Activated CD8-positive, alpha-beta memory T cell treated with anti-CD3 and anti-CD28 coated beads, Interleukin-2, amount 50 U/mL, for 4 hours (primary cell): ENCODE data around the gene GNAT1.
"Not testable (repeated sequence)": the region's sequence is repeated elsewhere in the genome, so short reads cannot be mapped to it uniquely, and the experiment has no call there.

Experiments
- DNase-seq: peaks from one replicate; pipeline ENCODE4 v3.0.0-alpha.2; 2020

Gene GNAT1

DNA sequence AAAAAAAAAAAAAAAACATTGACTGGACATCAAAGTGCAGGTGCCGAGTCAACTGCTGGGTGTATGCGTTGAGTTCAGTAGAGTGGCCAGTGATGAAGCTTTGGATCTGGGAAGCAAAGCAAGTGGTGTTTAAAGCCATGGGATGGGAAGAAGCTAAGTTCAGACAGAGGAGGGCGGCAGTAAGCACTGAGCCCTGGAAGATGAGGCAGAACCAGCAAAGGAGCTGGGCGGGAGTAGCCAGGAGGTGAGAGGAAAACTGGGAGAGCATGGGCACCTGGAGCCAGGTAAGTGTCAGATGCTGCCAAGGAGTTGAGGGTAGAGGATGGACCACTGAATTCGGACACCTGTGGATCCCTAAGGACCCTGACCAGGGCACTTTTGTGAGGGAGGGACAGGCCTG is 33.2 kb downstream of the GNAT1 start:
- DNase-seq, result no peak

DNA sequence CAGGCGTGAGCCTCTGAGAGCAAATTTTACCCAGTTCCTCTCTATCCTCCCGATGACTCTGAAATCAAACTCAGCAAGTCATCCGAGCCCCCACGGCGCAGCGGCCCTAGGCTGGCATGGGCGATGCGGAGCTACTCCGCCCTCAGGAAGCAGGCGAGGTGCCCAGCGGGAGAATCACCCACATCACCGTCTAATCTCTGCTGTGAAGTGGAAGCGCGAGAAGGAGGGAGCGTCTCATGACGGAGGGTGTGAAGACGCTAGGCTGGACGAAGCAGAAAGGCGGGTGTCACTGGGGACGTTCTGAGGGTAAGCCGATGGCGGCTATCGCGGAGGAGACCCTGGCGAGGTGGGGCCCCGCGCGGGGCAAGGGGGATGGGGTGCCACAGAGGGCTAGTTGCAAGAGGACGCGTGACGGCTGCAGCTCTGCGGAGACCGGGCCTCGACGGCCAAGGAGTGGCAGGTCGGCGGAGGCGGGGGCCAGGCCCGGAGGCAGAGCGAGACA is 35.5 kb downstream of the GNAT1 start:
- DNase-seq, result peak; percentile 39

- peak; percentile 89 for DNase-seq
These were observed 36.2 kb downstream of the GNAT1 start for GRCh38 chr3:50227390-50228183.

GRCh38 chr3:50228184-50228763 is 36.9 kb downstream of the GNAT1 start:
- DNase-seq, result not testable (repeated sequence)

DNA sequence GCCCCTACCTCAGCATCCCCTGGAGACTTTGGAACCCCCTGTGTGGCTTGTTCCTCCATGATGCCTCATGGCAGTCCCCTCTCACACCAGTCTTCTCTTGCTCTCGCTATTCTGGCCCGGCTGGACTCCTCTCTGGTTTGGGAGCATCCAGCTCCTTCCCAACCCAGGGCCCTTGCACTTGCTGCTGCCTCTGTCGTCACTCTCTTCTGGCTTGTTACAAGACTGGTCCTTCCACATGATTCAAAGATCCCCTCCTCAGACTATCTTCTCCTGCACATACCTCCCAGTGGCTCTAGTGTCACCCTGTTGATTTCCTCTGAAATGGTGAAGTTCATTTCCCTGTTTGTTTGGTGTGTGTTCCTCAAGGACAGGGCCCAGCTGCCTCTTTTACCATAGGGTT is 38.1 kb downstream of the GNAT1 start:
- no peak for DNase-seq

- no peak for DNase-seq
These were observed 38.8 kb downstream of the GNAT1 start for GRCh38 chr3:50230104-50230793.

- DNase-seq, result no peak
These were observed 39.4 kb downstream of the GNAT1 start for GRCh38 chr3:50230794-50231125.

DNA sequence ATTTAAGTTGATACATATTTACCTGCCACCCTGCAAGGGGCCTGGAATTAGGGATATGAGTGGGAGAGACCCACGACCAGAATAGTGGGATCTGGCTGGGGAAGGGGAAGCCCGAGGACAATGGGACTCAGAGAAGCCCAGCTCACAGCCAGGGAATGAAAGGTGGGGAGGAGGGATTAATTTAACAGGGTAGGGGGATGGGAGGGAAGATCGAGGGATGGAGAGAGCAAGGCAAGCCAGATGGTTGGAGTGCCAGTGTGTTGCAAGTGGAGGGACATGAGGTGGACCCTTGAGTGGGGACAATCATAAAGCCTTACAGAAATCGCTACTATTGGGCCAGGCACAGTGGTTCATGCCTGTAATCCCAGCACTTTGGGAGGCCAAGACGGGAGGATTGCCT is 40.2 kb downstream of the GNAT1 start:
- no peak for DNase-seq

GRCh38 chr3:50232303-50232702 is 40.9 kb downstream of the GNAT1 start:
- DNase-seq, result no peak

DNA sequence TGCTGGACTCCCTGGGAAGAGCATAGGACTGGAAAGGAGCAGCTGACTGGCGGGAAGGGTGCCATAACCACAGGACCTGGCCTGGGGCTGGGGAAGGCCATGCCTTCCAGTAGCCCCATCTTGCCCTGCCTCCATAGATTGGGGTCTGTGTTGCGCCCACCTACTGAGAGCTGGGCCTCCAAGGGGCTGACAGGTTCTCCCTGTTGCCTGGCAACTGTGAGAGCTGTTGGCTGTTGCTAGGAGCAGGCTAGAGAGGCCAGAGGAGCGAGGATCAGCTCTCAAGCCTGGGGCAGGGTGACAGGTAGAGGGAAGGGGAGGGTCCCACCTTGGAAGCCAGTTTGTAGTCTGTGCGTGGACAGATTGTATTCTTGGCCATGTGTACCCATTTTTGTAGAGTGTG is 41.8 kb downstream of the GNAT1 start:
- no peak for DNase-seq

DNA sequence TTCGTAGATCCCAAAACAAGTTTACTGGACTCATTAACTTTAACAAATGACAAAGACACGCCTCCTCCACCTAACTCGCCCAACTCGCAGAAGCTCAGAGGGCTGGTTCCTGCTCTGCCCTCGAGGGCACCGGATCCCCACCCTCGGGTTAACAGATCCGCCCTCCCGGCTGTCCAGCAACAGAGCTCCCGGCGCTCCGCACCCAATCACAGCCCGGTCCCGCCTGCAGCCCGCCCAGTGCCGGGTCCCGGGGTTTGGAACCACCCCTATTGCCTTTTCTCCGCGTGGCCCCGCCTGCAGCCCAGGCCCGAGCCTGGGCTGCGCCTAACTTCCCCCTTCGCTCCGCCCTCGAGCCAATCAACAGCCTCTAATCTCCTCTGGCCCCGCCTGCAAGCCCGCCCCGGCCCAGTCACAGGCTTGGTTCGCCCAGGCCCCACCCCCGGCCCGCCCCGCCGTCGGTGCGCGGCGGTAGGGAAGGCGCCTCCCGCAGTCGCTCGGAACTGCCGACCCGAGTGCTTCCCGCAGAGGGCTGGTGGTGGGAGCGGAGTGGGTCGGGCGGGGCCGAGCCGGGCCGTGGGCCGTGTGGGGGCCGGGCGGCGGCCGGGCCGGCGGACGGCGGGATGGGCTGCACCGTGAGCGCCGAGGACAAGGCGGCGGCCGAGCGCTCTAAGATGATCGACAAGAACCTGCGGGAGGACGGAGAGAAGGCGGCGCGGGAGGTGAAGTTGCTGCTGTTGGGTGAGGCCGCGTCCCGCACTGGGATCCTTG is 44.5 kb downstream of the GNAT1 start, which contains the start of gene GNAI2:
Gene GNAI2, plus strand, starts transcription at position 489 of the 768 bp plus-strand sequence. Its CDS starts 132 bp downstream, at position 621.
- DNase-seq, result peak; percentile 98

- DNase-seq, result no peak
These were observed 45.2 kb downstream of the GNAT1 start for GRCh38 chr3:50236484-50237132.

DNA sequence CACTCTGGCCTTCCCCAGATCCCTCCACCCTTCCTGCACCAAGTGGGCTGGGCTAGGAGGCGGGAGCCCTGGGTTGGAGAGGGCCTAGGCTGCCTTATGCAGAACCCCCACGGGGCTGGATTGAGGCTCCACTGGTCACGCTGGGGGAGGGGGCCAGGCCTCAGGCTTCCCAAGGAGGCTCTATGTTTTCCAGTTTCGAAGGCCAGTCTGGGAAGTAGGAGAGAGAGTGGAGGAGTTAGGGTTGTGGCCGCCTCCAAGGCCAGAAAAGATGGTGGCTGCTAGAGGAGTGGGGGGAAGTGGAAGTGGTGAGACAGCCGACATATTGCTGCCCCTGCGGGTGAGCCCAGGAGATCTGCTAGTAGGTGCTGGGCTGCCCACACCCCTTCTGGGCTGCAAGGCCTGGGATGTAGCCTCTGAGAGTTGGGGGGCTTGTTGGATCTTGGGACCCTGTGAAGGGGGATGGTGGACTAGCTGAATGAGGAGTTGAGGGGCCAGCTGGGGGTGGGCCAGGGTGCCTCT is 45.8 kb downstream of the GNAT1 start:
- peak; percentile 25 for DNase-seq

GRCh38 chr3:50237754-50238548 is 46.5 kb downstream of the GNAT1 start:
- peak; percentile 82 for DNase-seq

GRCh38 chr3:50238549-50239026 is 47.2 kb downstream of the GNAT1 start:
- DNase-seq, result no peak

DNA sequence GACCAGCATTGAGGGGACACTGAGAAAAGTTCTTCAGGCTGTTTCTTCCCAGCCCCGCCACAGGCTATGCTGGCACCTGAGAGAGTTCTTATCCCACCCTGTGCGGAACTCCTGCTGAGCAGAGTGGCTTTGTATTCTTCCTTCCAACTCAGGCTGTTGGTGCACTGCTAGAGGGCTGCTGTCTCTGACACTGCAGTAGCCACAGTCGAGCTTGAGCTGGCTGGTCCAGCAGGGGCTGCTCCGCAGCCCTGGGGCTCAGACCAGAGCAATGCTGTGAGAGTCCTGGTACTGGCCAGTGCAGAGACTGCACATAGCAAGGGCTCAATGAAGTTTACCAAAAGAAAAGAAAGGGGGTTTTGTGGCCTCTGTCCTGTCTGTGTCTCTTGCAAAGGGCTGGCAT is 48.2 kb downstream of the GNAT1 start:
- DNase-seq, result no peak

DNA sequence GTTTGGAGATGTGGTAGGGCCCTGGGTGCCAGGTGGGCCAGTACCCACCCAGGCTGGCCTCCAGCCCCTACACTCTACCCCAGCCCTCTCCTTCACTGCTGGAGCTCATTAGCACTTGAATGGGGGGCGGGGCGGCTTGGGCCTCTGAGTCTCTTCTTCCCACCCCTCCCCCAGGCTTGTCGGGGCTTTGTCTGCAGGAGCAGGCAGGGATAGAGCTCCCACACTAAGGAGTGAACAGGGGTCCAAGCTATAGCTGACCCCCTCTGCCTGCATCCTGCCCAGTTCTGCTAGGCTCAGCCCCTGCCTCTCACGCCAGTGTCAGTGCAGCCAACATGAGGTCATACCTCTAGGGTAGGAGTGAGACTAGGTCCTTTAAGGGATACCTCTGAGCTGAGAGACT is 49.8 kb downstream of the GNAT1 start:
- no peak for DNase-seq

- DNase-seq, result no peak
These were observed 50.4 kb downstream of the GNAT1 start for GRCh38 chr3:50241713-50242380.

DNA sequence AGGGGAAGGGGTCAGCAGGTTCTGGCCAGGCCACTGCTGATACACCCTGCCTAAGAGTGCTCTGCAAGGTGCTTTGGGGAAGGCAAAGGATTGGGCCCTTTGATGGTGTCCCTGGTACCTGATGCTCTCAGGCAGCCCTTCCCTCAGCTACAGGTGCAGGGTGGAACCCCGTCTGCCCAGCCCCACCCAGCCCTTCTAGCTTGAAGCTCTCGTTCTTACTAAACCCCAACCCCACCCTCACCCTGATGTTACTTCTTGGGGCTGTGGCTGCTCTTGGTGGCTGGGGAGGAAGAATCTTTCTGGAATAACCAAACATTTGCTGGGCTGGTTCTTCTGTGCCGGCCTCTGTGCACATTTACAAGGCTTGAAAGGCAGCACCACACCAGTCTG is 51.0 kb downstream of the GNAT1 start:
- no peak for DNase-seq

DNA sequence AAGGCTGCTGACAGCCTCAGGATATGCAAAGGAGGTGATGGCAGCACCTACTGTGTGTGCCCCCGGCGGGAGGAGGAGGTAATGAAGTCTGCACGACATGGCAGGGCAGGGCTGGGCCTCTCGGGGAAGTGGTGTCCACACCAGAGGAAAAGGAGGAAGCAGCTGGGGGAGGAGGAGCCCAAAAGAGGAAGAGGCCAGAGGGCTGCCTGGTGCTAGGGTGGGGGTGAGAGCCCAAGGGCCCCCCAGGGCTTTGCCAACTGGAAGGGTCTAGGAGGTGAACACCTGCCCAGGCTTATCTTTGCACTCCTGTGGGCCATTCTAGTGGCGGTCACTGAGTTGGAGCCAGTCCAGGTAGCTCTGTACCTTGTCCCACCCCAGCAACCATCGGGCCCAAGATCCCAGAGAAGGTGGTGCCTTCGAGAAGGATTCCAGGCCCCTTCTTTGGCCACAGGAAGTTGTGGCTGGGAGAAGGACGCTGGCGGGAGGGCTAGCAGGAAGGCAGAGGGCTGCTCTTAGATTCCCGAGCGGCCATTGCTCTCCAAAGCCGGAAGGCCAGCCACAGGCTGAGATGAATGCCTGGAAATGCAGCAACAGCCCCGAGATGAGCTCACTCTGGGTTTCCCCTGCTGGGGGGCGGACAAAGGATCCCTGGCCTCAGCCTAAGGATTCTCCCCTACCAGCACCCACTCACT is 51.6 kb downstream of the GNAT1 start:
- no peak for DNase-seq
